ENCODE measurements around the gene MCOLN2. TPM values are rescaled to one million over a fixed set of nuclear protein-coding genes. Genes with fewer than 3 reads are reported as not detected.
A peak's percentile ranks its signal among the peaks of the same experiment; 100 is the strongest.

The MCOLN2 gene
- total RNA-seq, 1 experiment from 2014 or later: 3.8 TPM

GRCh38 chr1:84929581-84929980, 67.3 kb downstream of the MCOLN2 start:
- H3K27me3 Mint-ChIP-seq (ENCODE audit: low read depth): no peaks in the 10 kb centered on the region; the same call in 1 of the 2 replicates
- TF ChIP-seq ZNF281 (CRISPR knock-in tag; IDR thresholded peaks at IDR 0.05) (no peak), ATF2 (CRISPR knock-in tag; IDR thresholded peaks at IDR 0.05; ENCODE audit: borderline replicate concordance, low read depth) (no peak), PRDM15 (CRISPR knock-in tag; IDR thresholded peaks at IDR 0.05) (no peak), NR3C1 (CRISPR knock-in tag; conservative IDR thresholded peaks at IDR 0.05; ENCODE audit: low read depth) (no peak), ATF6 (CRISPR knock-in tag; IDR thresholded peaks at IDR 0.05) (no peak), KAT7 (CRISPR knock-in tag; IDR thresholded peaks at IDR 0.05; ENCODE audit: borderline replicate concordance) (no peak), ZNF512 (CRISPR knock-in tag; IDR thresholded peaks at IDR 0.05; ENCODE audit: borderline replicate concordance) (no peak), JAZF1 (CRISPR knock-in tag; IDR thresholded peaks at IDR 0.05) (no peak), JUN (CRISPR knock-in tag; IDR thresholded peaks at IDR 0.05) (no peak), NR1H2 (CRISPR knock-in tag; IDR thresholded peaks at IDR 0.05) (no peak)
- TF ChIP-seq, protein P1, sequence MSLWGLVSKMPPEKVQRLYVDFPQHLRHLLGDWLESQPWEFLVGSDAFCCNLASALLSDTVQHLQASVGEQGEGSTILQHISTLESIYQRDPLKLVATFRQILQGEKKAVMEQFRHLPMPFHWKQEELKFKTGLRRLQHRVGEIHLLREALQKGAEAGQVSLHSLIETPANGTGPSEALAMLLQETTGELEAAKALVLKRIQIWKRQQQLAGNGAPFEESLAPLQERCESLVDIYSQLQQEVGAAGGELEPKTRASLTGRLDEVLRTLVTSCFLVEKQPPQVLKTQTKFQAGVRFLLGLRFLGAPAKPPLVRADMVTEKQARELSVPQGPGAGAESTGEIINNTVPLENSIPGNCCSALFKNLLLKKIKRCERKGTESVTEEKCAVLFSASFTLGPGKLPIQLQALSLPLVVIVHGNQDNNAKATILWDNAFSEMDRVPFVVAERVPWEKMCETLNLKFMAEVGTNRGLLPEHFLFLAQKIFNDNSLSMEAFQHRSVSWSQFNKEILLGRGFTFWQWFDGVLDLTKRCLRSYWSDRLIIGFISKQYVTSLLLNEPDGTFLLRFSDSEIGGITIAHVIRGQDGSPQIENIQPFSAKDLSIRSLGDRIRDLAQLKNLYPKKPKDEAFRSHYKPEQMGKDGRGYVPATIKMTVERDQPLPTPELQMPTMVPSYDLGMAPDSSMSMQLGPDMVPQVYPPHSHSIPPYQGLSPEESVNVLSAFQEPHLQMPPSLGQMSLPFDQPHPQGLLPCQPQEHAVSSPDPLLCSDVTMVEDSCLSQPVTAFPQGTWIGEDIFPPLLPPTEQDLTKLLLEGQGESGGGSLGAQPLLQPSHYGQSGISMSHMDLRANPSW (CRISPR knock-in tag; conservative IDR thresholded peaks at IDR 0.05; ENCODE audit: low read depth): no peak
- TF ChIP-seq, protein P2, sequence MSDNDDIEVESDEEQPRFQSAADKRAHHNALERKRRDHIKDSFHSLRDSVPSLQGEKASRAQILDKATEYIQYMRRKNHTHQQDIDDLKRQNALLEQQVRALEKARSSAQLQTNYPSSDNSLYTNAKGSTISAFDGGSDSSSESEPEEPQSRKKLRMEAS (CRISPR knock-in tag; IDR thresholded peaks at IDR 0.05): no peak
- TF ChIP-seq, protein P3, sequence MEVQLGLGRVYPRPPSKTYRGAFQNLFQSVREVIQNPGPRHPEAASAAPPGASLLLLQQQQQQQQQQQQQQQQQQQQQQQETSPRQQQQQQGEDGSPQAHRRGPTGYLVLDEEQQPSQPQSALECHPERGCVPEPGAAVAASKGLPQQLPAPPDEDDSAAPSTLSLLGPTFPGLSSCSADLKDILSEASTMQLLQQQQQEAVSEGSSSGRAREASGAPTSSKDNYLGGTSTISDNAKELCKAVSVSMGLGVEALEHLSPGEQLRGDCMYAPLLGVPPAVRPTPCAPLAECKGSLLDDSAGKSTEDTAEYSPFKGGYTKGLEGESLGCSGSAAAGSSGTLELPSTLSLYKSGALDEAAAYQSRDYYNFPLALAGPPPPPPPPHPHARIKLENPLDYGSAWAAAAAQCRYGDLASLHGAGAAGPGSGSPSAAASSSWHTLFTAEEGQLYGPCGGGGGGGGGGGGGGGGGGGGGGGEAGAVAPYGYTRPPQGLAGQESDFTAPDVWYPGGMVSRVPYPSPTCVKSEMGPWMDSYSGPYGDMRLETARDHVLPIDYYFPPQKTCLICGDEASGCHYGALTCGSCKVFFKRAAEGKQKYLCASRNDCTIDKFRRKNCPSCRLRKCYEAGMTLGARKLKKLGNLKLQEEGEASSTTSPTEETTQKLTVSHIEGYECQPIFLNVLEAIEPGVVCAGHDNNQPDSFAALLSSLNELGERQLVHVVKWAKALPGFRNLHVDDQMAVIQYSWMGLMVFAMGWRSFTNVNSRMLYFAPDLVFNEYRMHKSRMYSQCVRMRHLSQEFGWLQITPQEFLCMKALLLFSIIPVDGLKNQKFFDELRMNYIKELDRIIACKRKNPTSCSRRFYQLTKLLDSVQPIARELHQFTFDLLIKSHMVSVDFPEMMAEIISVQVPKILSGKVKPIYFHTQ (CRISPR knock-in tag; IDR thresholded peaks at IDR 0.05): no peak
- TF ChIP-seq, protein P4, sequence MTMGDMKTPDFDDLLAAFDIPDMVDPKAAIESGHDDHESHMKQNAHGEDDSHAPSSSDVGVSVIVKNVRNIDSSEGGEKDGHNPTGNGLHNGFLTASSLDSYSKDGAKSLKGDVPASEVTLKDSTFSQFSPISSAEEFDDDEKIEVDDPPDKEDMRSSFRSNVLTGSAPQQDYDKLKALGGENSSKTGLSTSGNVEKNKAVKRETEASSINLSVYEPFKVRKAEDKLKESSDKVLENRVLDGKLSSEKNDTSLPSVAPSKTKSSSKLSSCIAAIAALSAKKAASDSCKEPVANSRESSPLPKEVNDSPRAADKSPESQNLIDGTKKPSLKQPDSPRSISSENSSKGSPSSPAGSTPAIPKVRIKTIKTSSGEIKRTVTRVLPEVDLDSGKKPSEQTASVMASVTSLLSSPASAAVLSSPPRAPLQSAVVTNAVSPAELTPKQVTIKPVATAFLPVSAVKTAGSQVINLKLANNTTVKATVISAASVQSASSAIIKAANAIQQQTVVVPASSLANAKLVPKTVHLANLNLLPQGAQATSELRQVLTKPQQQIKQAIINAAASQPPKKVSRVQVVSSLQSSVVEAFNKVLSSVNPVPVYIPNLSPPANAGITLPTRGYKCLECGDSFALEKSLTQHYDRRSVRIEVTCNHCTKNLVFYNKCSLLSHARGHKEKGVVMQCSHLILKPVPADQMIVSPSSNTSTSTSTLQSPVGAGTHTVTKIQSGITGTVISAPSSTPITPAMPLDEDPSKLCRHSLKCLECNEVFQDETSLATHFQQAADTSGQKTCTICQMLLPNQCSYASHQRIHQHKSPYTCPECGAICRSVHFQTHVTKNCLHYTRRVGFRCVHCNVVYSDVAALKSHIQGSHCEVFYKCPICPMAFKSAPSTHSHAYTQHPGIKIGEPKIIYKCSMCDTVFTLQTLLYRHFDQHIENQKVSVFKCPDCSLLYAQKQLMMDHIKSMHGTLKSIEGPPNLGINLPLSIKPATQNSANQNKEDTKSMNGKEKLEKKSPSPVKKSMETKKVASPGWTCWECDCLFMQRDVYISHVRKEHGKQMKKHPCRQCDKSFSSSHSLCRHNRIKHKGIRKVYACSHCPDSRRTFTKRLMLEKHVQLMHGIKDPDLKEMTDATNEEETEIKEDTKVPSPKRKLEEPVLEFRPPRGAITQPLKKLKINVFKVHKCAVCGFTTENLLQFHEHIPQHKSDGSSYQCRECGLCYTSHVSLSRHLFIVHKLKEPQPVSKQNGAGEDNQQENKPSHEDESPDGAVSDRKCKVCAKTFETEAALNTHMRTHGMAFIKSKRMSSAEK (CRISPR knock-in tag; IDR thresholded peaks at IDR 0.05; ENCODE audit: borderline replicate concordance): no peak

More at GRCh38 chr1:84929581-84929980, 67.3 kb downstream of the MCOLN2 start:
- Mint-ChIP-seq H3K9me3 (no peaks in the 10 kb centered on the region), H3K4me3 (no peak overlapping the region), H3K4me1 (peaks cover 10% of the 10 kb centered on the region), H3K36me3 (no peaks in the 10 kb centered on the region), H3K27ac (no peak overlapping the region)
- ATAC-seq (peak; percentile 51), DNase-seq (ENCODE audit: low spot score) (no peak)
- ChIA-PET POLR2A (no interaction called here), CTCF (interaction anchor here (1.3 to 2.3 kb wide), 3 partner anchors 8 to 147 kb away, joined by 3 to 11 read pairs (median 5); no protein-coding TSS in a partner anchor)
